K562 (cell line): ENCODE data around the gene PTCD3. TPM values are rescaled to one million over a fixed set of nuclear protein-coding genes. Genes with fewer than 3 reads are reported as not detected.

ENCODE experiments used
- HEY1 ChIP-seq: fragments of 250-450 bp; sonication (Bioruptor Pico); IDR thresholded peaks from 2 replicates; pipeline ENCODE4 v1.5.0; 2020; ENCODE audit warnings: mild to moderate bottlenecking, moderate library complexity, borderline replicate concordance
- PHF8 ChIP-seq: fragments of 200-600 bp; sonication (generic); IDR thresholded peaks from 2 replicates; pipeline ENCODE4 v1.6.1; 2012; ENCODE audit warnings: mixed run types, mild to moderate bottlenecking, inconsistent platforms, low read length, moderate library complexity, borderline replicate concordance
- polyA plus RNA-seq, 8 experiments: library from polyadenylated mRNA; depleted of rRNA in 4 of 8; stranded (reverse) in 5 of 8; unstranded in 3 of 8; fragments of >200 nt; fragmentation: Nextera tagmentation in 2 of 8; fragmentation: Illumina TruSeq in 1 of 8; extraction: Ambion mirVana in 2 of 8; extraction: Trizol in 1 of 8; gene quantifications; 2 replicates each; pipeline versions ENCODE4 v1.2.1 to v1.2.3, GENCODE V29; 2011 to 2014; ENCODE audit warnings: inconsistent platforms in 1 of 8, missing spikeins in 1 of 8
- total RNA-seq, 7 experiments: library from RNA; depleted of rRNA in 6 of 7; stranded (reverse); fragments of >200 nt in 6 of 7; fragmentation: Illumina TruSeq in 2 of 7; extraction: Trizol in 2 of 7; gene quantifications; 2 replicates each; pipeline versions ENCODE4 v1.2.1 to v1.2.3, GENCODE V29; 2011 to 2021; ENCODE audit warnings: low replicate concordance in 1 of 7
- TF ChIP-seq, protein P1 (sequence below): IDR thresholded peaks from 2 replicates; pipeline ENCODE4 v1.6.1; 2011; ENCODE audit not compliant: insufficient read length; ENCODE audit errors: extremely low read depth
- TF ChIP-seq, protein P2 (sequence below): sonication (generic); formaldehyde crosslinking; IDR thresholded peaks from 2 replicates; pipeline ENCODE4 v1.8.1; 2023; ENCODE audit warnings: missing genetic modification reagents, mild to moderate bottlenecking, borderline replicate concordance
- TF ChIP-seq, protein P3 (sequence below): fragments of 450-650 bp; IDR thresholded peaks from 2 replicates; pipeline ENCODE4 v1.7.1; 2018; ENCODE audit warnings: mild to moderate bottlenecking, low read depth; ENCODE audit not compliant: partially characterized antibody
- TF ChIP-seq, protein P4 (sequence below): sonication (generic); formaldehyde crosslinking; IDR thresholded peaks from 2 replicates; pipeline ENCODE4 v1.8.1; 2022; ENCODE audit warnings: missing genetic modification reagents

Gene PTCD3
- total and polyA plus RNA-seq, 9 of the 15 experiments (the other 6 are each of a cell fraction or from before 2014, with no cell fraction given), result 65.2 to 241 (median 172) TPM

DNA sequence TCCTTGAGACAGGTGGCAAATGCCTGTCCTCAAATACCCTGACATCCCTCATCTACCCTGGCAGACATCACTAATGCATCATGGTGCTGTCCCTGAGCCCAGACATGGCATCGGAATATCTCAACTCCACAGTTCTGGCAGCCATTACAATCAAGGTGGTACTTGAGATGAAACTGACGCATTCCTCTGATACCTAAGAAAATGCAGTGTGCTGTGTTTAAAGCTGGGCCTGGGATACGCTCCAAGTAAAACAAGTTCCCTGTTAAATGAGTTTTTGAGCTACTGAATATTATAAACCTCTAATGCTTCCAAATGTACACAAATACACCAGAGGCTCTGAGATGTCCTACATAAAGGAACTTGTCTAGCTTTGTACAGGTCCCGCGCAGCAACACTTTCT lies 30.1 kb upstream of the PTCD3 start (continued):
- TF ChIP-seq, protein P1, sequence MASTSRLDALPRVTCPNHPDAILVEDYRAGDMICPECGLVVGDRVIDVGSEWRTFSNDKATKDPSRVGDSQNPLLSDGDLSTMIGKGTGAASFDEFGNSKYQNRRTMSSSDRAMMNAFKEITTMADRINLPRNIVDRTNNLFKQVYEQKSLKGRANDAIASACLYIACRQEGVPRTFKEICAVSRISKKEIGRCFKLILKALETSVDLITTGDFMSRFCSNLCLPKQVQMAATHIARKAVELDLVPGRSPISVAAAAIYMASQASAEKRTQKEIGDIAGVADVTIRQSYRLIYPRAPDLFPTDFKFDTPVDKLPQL, result no peak
- TF ChIP-seq HEY1 (CRISPR knock-in tag), result no peak
- TF ChIP-seq, protein P2, sequence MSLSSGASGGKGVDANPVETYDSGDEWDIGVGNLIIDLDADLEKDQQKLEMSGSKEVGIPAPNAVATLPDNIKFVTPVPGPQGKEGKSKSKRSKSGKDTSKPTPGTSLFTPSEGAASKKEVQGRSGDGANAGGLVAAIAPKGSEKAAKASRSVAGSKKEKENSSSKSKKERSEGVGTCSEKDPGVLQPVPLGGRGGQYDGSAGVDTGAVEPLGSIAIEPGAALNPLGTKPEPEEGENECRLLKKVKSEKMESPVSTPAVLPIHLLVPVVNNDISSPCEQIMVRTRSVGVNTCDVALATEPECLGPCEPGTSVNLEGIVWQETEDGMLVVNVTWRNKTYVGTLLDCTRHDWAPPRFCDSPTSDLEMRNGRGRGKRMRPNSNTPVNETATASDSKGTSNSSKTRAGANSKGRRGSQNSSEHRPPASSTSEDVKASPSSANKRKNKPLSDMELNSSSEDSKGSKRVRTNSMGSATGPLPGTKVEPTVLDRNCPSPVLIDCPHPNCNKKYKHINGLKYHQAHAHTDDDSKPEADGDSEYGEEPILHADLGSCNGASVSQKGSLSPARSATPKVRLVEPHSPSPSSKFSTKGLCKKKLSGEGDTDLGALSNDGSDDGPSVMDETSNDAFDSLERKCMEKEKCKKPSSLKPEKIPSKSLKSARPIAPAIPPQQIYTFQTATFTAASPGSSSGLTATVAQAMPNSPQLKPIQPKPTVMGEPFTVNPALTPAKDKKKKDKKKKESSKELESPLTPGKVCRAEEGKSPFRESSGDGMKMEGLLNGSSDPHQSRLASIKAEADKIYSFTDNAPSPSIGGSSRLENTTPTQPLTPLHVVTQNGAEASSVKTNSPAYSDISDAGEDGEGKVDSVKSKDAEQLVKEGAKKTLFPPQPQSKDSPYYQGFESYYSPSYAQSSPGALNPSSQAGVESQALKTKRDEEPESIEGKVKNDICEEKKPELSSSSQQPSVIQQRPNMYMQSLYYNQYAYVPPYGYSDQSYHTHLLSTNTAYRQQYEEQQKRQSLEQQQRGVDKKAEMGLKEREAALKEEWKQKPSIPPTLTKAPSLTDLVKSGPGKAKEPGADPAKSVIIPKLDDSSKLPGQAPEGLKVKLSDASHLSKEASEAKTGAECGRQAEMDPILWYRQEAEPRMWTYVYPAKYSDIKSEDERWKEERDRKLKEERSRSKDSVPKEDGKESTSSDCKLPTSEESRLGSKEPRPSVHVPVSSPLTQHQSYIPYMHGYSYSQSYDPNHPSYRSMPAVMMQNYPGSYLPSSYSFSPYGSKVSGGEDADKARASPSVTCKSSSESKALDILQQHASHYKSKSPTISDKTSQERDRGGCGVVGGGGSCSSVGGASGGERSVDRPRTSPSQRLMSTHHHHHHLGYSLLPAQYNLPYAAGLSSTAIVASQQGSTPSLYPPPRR (CRISPR knock-in tag), result no peak
- TF ChIP-seq, protein P3, sequence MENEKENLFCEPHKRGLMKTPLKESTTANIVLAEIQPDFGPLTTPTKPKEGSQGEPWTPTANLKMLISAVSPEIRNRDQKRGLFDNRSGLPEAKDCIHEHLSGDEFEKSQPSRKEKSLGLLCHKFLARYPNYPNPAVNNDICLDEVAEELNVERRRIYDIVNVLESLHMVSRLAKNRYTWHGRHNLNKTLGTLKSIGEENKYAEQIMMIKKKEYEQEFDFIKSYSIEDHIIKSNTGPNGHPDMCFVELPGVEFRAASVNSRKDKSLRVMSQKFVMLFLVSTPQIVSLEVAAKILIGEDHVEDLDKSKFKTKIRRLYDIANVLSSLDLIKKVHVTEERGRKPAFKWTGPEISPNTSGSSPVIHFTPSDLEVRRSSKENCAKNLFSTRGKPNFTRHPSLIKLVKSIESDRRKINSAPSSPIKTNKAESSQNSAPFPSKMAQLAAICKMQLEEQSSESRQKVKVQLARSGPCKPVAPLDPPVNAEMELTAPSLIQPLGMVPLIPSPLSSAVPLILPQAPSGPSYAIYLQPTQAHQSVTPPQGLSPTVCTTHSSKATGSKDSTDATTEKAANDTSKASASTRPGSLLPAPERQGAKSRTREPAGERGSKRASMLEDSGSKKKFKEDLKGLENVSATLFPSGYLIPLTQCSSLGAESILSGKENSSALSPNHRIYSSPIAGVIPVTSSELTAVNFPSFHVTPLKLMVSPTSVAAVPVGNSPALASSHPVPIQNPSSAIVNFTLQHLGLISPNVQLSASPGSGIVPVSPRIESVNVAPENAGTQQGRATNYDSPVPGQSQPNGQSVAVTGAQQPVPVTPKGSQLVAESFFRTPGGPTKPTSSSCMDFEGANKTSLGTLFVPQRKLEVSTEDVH, result no peak
- TF ChIP-seq, protein P4, sequence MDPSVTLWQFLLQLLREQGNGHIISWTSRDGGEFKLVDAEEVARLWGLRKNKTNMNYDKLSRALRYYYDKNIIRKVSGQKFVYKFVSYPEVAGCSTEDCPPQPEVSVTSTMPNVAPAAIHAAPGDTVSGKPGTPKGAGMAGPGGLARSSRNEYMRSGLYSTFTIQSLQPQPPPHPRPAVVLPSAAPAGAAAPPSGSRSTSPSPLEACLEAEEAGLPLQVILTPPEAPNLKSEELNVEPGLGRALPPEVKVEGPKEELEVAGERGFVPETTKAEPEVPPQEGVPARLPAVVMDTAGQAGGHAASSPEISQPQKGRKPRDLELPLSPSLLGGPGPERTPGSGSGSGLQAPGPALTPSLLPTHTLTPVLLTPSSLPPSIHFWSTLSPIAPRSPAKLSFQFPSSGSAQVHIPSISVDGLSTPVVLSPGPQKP (CRISPR knock-in tag), result no peak
- no peak for TF ChIP-seq PHF8
- TF ChIP-seq, all 486 proteins: peak for 0
